Heart left ventricle (tissue), 13 donors: Measurements from ENCODE around the gene CCR8.

Experiments used
- CTCF ChIP-seq, 12 donors: fragments of 200-600 bp; sonication (generic) in 4 of 12; IDR thresholded peaks; one replicate each; pipeline versions ENCODE4 v1.5.0 to v1.8.0; 2018 to 2022; ENCODE audit warnings: antibody characterized with exemption in 12 of 12, mild to moderate bottlenecking in 5 of 12
- POLR2A ChIP-seq, 2 donors: fragments of 450-650 bp; IDR thresholded peaks; one replicate each; pipeline ENCODE4 v1.6.1; 2017; ENCODE audit warnings: antibody characterized with exemption in 2 of 2, mild to moderate bottlenecking in 2 of 2, moderate library complexity in 2 of 2
- donor health status: ischemic (EF 13 %, LVEDD 7.1; RV severe dilation, severe dysfunction).
- donor health status: DM: no; HTN: yes; CAD: no.
- donor health status: DM: no; HTN: no; CAD: no.
- donor health status: ischemic (EF 25% LVEDD 6.9; RV normal size, moderate dysfunction).
- donor health status: ischemic (EF 25% LVEDD 5.7; RV mildly dilated, moderate dysfunction).
- donor health status: ischemic (EF 35%, LVEDD 5.7; RV mildly dilated, moderate dysfunction).
- donor health status: nonischemic (EF 11% LVEDD 7.7; RV severe dilation, severe dysfunction).
- donor health status: DM: yes; HTN: yes; CAD: no.
- donor health status: PGD.
- donor health status: ischemic (EF 29% LVEDD 5.4; RV normal size, mild dysfunction).
- donor health status: nonischemic (EF 23%, LVEDD 6.1; RV moderate dilation, normal function).

- TF ChIP-seq CTCF (IDR thresholded peaks at IDR 0.05) (no peak), POLR2A (IDR thresholded peaks at IDR 0.05) (no peak)
Measured at GRCh38 chr3:39313289-39313688, 16.2 kb upstream of the CCR8 start.
